Upper lobe of left lung (tissue), 4 donors: ENCODE data around the gene ELOVL6.

Source experiments
- POLR2A ChIP-seq, 4 donors: fragments of 450-650 bp; IDR thresholded peaks; one replicate each; pipeline ENCODE4 v1.5.1; 2016 to 2017; ENCODE audit warnings: antibody characterized with exemption in 4 of 4, mild to moderate bottlenecking in 2 of 4
- TF ChIP-seq, protein P1 (sequence below), 6 experiments: fragments of 450-650 bp in 4 of 6; fragments of 200-600 bp in 2 of 6; sonication (generic) in 2 of 6; IDR thresholded peaks; one replicate each; pipeline ENCODE4 v1.5.1; 2016 to 2019; ENCODE audit warnings: antibody characterized with exemption in 6 of 6

DNA sequence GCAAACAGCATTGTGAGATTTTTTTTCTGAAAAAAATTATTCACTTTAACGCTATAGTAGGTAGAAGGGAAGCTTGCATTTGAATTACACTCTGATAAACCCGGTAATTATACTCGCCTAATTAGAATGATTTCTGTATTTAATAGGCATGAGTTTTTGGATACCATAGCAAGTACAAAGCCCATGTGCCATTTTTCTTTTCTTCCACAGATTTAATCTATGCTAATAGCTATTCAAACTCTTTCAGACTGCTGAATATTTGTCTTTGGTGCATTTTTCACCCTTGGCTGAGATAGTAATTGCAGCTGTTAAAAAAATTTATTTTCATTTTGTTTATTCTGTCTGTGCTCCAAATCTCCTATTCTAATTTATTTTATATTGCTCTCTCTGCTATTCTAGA lies 172.7 kb downstream of the ELOVL6 start:
- TF ChIP-seq, protein P1, sequence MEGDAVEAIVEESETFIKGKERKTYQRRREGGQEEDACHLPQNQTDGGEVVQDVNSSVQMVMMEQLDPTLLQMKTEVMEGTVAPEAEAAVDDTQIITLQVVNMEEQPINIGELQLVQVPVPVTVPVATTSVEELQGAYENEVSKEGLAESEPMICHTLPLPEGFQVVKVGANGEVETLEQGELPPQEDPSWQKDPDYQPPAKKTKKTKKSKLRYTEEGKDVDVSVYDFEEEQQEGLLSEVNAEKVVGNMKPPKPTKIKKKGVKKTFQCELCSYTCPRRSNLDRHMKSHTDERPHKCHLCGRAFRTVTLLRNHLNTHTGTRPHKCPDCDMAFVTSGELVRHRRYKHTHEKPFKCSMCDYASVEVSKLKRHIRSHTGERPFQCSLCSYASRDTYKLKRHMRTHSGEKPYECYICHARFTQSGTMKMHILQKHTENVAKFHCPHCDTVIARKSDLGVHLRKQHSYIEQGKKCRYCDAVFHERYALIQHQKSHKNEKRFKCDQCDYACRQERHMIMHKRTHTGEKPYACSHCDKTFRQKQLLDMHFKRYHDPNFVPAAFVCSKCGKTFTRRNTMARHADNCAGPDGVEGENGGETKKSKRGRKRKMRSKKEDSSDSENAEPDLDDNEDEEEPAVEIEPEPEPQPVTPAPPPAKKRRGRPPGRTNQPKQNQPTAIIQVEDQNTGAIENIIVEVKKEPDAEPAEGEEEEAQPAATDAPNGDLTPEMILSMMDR (IDR thresholded peaks at IDR 0.05) = no peak
- no peak for TF ChIP-seq POLR2A (IDR thresholded peaks at IDR 0.05)
